PC-9 (cell line): ENCODE data around the gene PRPF8.

Experiments used
- CTCF ChIP-seq: fragments of 200-600 bp; sonication (generic); conservative IDR thresholded peaks from 2 replicates; pipeline ENCODE4 v1.6.1; 2017; ENCODE audit warnings: mixed run types, antibody characterized with exemption, mild to moderate bottlenecking, moderate library complexity
- EZH2 ChIP-seq: fragments of 200-600 bp; sonication (generic); IDR thresholded peaks from 2 replicates; pipeline ENCODE4 v1.8.0; 2017; ENCODE audit warnings: antibody characterized with exemption, low read depth

GRCh38 chr17:1643293-1643998, 41.2 kb downstream of the PRPF8 start:
- TF ChIP-seq CTCF = no peak; the same call in 1 of the 2 replicates
- TF ChIP-seq EZH2 = no peak
